GM23338 (cell line): Measurements from ENCODE around the gene ABCA4. TPM values are rescaled to one million over a fixed set of nuclear protein-coding genes. Genes with fewer than 3 reads are reported as not detected.

ENCODE experiments used
- ATAC-seq: fragments of 200-7000 bp; cut with Tn5 transposase; 3 replicates; pipeline ENCODE4 v1.9.1; 2020
- DNase-seq: peaks from one replicate; pipeline ENCODE4 v3.0.0-alpha.2; 2015; ENCODE audit warnings: low spot score
- H2AFZ ChIP-seq: fragments of 200-600 bp; sonication (generic); 2 replicates; pipeline ENCODE4 v1.8.0; 2016; ENCODE audit warnings: antibody characterized with exemption, mild to moderate bottlenecking, moderate library complexity
- H3F3A ChIP-seq: fragments of 200-600 bp; sonication (generic); replicated peaks from 2 replicates; pipeline ENCODE4 v1.8.0; 2017; ENCODE audit warnings: antibody characterized with exemption, mixed run types, low read depth
- H3K27ac ChIP-seq: fragments of 200-600 bp; sonication (generic); 2 replicates; pipeline ENCODE4 v1.6.1; 2016; ENCODE audit warnings: low read depth
- H3K27me3 ChIP-seq: fragments of 200-600 bp; sonication (generic); 2 replicates; pipeline ENCODE4 v1.8.0; 2016; ENCODE audit warnings: mild to moderate bottlenecking, mixed run types, moderate library complexity; ENCODE audit not compliant: insufficient read depth
- H3K36me3 ChIP-seq: fragments of 200-600 bp; sonication (generic); 2 replicates; pipeline ENCODE4 v1.8.0; 2016; ENCODE audit warnings: mild to moderate bottlenecking; ENCODE audit not compliant: insufficient read depth
- H3K4me1 ChIP-seq: fragments of 200-600 bp; sonication (generic); 2 replicates; pipeline ENCODE4 v1.8.0; 2016; ENCODE audit warnings: mild to moderate bottlenecking, moderate library complexity; ENCODE audit not compliant: insufficient read depth
- H3K4me2 ChIP-seq: fragments of 200-600 bp; sonication (generic); 2 replicates; pipeline ENCODE4 v1.7.1; 2017; ENCODE audit warnings: mixed run types
- H3K4me3 ChIP-seq: fragments of 200-600 bp; sonication (generic); 2 replicates; pipeline ENCODE4 v1.6.1; 2016; ENCODE audit warnings: mixed run types
- H3K79me2 ChIP-seq: fragments of 200-600 bp; sonication (generic); replicated peaks from 2 replicates; pipeline ENCODE4 v1.8.0; 2017; ENCODE audit warnings: mild to moderate bottlenecking; ENCODE audit not compliant: insufficient read depth
- H3K9me2 ChIP-seq: fragments of 200-600 bp; sonication (generic); 2 replicates; pipeline ENCODE4 v1.8.0; 2017; ENCODE audit not compliant: insufficient read depth
- H4K20me1 ChIP-seq: fragments of 200-600 bp; sonication (generic); replicated peaks from 2 replicates; pipeline ENCODE4 v1.8.0; 2017; ENCODE audit warnings: mild to moderate bottlenecking; ENCODE audit not compliant: insufficient read depth
- H3K27ac Mint-ChIP-seq: 2 replicates; pipeline ENCODE4 v1.8.0; 2020; ENCODE audit warnings: inconsistent platforms, mild to moderate bottlenecking, moderate library complexity, mixed read lengths
- H3K27me3 Mint-ChIP-seq: 3 replicates; pipeline ENCODE4 v1.8.0; 2022; ENCODE audit warnings: low read depth, mild to moderate bottlenecking, moderate library complexity, mixed read lengths, inconsistent platforms; ENCODE audit not compliant: insufficient read depth, poor library complexity
- H3K36me3 Mint-ChIP-seq: 3 replicates; pipeline ENCODE4 v1.8.0; 2021; ENCODE audit warnings: low read depth, mild to moderate bottlenecking, inconsistent platforms, moderate library complexity, mixed read lengths
- H3K4me1 Mint-ChIP-seq: 3 replicates; pipeline ENCODE4 v1.8.0; 2020; ENCODE audit warnings: mild to moderate bottlenecking, inconsistent platforms, mixed read lengths
- H3K4me3 Mint-ChIP-seq: 3 replicates; pipeline ENCODE4 v1.8.0; 2021; ENCODE audit warnings: moderate library complexity, mild to moderate bottlenecking, inconsistent platforms, mixed read lengths
- H3K9me3 Mint-ChIP-seq: 3 replicates; pipeline ENCODE4 v1.8.0; 2020; ENCODE audit warnings: moderate library complexity, mild to moderate bottlenecking, inconsistent platforms, mixed read lengths
- CREB1 ChIP-seq: fragments of 250-450 bp; sonication (Bioruptor Pico); IDR thresholded peaks from 2 replicates; pipeline ENCODE4 v1.5.0; 2020; ENCODE audit warnings: low read depth, mild to moderate bottlenecking, moderate library complexity
- EZH2phosphoT487 ChIP-seq: fragments of 200-600 bp; sonication (generic); IDR thresholded peaks from one replicate; pipeline ENCODE4 v1.8.1; 2018; ENCODE audit warnings: antibody characterized with exemption; ENCODE audit not compliant: unreplicated experiment
- JUNB ChIP-seq: IDR thresholded peaks from one replicate; pipeline ENCODE4 v1.6.1; 2016; ENCODE audit warnings: antibody characterized with exemption; ENCODE audit not compliant: unreplicated experiment
- ZNF114 ChIP-seq: fragments of 250-450 bp; sonication (Bioruptor Pico); IDR thresholded peaks from 2 replicates; pipeline ENCODE4 v1.5.0; 2020; ENCODE audit warnings: mild to moderate bottlenecking, moderate library complexity
- polyA plus RNA-seq: library from polyadenylated mRNA; unstranded; fragments of >200 nt; fragmentation: Nextera tagmentation; extraction: Ambion mirVana; gene quantifications from 2 replicates; pipeline ENCODE4 v1.2.1, GENCODE V29; 2016
- total RNA-seq: library from RNA; depleted of rRNA; stranded (reverse); fragments of >200 nt; shearing (Covaris generic); gene quantifications from 2 replicates; pipeline ENCODE4 v1.2.3, GENCODE V29; 2014
- TF ChIP-seq, protein P1 (sequence below): IDR thresholded peaks from one replicate; pipeline ENCODE4 v1.6.1; 2018; ENCODE audit warnings: antibody characterized with exemption; ENCODE audit not compliant: unreplicated experiment
- TF ChIP-seq, protein P2 (sequence below): IDR thresholded peaks from 2 replicates; pipeline ENCODE4 v1.6.1; 2016; ENCODE audit warnings: antibody characterized with exemption
- TF ChIP-seq, protein P3 (sequence below): fragments of 250-450 bp; sonication (Bioruptor Pico); IDR thresholded peaks from 2 replicates; pipeline ENCODE4 v1.5.0; 2020; ENCODE audit warnings: mild to moderate bottlenecking, moderate library complexity

ABCA4 gene
- total and polyA plus RNA-seq, 2 experiments from 2014 or later = not detected

DNA sequence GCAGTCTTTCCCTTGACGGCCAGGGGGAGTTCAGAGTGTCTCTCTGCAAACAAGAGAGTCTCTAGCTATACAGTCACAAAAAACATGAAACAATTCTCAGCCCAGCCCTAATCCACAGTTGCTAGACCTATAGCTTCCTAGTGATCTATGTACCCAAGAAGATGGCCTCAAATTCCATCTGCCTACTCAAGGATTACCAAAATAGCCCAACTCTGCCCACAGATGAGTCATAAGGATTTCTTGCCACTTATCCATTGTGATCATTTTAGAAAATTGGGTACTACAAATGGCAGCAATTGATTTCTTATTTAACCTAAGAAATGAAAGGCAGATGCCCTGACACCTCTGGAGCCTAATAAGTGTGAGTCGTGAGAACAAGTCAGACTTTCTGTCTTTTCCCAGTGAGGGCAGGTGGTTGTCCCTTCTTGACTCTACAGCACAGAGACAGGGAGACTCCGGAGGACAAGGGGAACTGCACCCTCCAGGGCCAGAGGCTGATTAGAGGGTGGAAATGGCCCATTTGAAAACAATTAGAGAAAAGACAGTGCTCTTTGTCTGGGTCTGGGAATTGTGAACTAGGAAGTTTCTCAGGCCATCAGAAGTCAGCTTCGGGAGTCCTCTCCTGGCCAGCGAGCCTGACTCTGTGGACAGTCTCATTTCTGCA lies 65.4 kb downstream of the ABCA4 start:
- Histone ChIP-seq H3K27me3 (no peaks in the 10 kb centered on the region), H2AFZ (no peak overlapping the region), H3F3A (no peaks in the 10 kb centered on the region), H3K79me2 (no peaks in the 10 kb centered on the region), H3K9me2 (no peaks in the 10 kb centered on the region), H3K4me2 (no peak overlapping the region), H3K36me3 (no peaks in the 10 kb centered on the region), H3K4me3 (no peak overlapping the region), H3K27ac (no peak overlapping the region), H3K4me1 (peaks cover 14% of the 10 kb centered on the region; the same call in 1 of the 2 replicates), H4K20me1 (no peaks in the 10 kb centered on the region)
- Mint-ChIP-seq H3K9me3 (no peaks in the 10 kb centered on the region), H3K4me3 (no peak overlapping the region), H3K27ac (no peak overlapping the region), H3K27me3 (peaks cover 14% of the 10 kb centered on the region), H3K4me1 (peaks cover 19% of the 10 kb centered on the region), H3K36me3 (no peaks in the 10 kb centered on the region)
- TF ChIP-seq, protein P1, sequence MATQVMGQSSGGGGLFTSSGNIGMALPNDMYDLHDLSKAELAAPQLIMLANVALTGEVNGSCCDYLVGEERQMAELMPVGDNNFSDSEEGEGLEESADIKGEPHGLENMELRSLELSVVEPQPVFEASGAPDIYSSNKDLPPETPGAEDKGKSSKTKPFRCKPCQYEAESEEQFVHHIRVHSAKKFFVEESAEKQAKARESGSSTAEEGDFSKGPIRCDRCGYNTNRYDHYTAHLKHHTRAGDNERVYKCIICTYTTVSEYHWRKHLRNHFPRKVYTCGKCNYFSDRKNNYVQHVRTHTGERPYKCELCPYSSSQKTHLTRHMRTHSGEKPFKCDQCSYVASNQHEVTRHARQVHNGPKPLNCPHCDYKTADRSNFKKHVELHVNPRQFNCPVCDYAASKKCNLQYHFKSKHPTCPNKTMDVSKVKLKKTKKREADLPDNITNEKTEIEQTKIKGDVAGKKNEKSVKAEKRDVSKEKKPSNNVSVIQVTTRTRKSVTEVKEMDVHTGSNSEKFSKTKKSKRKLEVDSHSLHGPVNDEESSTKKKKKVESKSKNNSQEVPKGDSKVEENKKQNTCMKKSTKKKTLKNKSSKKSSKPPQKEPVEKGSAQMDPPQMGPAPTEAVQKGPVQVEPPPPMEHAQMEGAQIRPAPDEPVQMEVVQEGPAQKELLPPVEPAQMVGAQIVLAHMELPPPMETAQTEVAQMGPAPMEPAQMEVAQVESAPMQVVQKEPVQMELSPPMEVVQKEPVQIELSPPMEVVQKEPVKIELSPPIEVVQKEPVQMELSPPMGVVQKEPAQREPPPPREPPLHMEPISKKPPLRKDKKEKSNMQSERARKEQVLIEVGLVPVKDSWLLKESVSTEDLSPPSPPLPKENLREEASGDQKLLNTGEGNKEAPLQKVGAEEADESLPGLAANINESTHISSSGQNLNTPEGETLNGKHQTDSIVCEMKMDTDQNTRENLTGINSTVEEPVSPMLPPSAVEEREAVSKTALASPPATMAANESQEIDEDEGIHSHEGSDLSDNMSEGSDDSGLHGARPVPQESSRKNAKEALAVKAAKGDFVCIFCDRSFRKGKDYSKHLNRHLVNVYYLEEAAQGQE = no peak
- ATAC-seq (no peak), DNase-seq (no peak)

DNA sequence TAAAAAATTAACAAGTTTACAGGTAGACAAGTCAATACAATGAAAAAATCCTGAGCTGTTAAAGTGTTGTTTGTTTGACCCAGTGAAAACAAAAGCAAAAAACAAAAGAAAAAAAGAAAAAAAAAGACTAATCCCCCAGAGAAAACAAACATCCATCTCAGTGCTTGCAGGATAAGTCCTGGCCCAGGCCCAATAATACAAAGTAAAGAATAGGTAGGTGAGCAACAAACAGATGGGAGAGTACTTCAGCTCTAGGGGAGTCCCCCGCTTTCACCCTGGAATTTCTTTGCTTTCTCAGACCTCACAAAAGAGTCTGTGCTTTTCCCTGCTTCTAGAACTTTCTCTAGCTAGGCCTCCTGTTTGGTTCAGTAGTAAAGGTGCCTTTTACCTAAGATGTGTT lies 70.3 kb downstream of the ABCA4 start:
- Mint-ChIP-seq H3K4me3 (no peak overlapping the region), H3K27me3 (peaks cover 12% of the 10 kb centered on the region), H3K27ac (no peak overlapping the region), H3K36me3 (no peaks in the 10 kb centered on the region), H3K4me1 (peaks cover 30% of the 10 kb centered on the region), H3K9me3 (no peaks in the 10 kb centered on the region)
- Histone ChIP-seq H2AFZ (peak overlapping the region; percentile 60; the same call in 1 of the 2 replicates), H3K27ac (no peak overlapping the region), H3K27me3 (no peaks in the 10 kb centered on the region), H3K79me2 (no peaks in the 10 kb centered on the region), H4K20me1 (no peaks in the 10 kb centered on the region), H3K4me3 (no peak overlapping the region), H3K4me1 (peaks cover 36% of the 10 kb centered on the region), H3K36me3 (no peaks in the 10 kb centered on the region), H3K9me2 (peaks cover 2% of the 10 kb centered on the region; the same call in 1 of the 2 replicates), H3F3A (no peaks in the 10 kb centered on the region), H3K4me2 (peak overlapping the region; percentile 16; the same call in 1 of the 2 replicates)
- peak; percentile 31 for ATAC-seq
- no peak for DNase-seq
- TF ChIP-seq JUNB (no peak), CREB1 (CRISPR knock-in tag) (no peak), ZNF114 (CRISPR knock-in tag) (no peak), EZH2phosphoT487 (no peak)
- TF ChIP-seq, protein P2, sequence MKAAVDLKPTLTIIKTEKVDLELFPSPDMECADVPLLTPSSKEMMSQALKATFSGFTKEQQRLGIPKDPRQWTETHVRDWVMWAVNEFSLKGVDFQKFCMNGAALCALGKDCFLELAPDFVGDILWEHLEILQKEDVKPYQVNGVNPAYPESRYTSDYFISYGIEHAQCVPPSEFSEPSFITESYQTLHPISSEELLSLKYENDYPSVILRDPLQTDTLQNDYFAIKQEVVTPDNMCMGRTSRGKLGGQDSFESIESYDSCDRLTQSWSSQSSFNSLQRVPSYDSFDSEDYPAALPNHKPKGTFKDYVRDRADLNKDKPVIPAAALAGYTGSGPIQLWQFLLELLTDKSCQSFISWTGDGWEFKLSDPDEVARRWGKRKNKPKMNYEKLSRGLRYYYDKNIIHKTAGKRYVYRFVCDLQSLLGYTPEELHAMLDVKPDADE = no peak
- TF ChIP-seq, protein P3, sequence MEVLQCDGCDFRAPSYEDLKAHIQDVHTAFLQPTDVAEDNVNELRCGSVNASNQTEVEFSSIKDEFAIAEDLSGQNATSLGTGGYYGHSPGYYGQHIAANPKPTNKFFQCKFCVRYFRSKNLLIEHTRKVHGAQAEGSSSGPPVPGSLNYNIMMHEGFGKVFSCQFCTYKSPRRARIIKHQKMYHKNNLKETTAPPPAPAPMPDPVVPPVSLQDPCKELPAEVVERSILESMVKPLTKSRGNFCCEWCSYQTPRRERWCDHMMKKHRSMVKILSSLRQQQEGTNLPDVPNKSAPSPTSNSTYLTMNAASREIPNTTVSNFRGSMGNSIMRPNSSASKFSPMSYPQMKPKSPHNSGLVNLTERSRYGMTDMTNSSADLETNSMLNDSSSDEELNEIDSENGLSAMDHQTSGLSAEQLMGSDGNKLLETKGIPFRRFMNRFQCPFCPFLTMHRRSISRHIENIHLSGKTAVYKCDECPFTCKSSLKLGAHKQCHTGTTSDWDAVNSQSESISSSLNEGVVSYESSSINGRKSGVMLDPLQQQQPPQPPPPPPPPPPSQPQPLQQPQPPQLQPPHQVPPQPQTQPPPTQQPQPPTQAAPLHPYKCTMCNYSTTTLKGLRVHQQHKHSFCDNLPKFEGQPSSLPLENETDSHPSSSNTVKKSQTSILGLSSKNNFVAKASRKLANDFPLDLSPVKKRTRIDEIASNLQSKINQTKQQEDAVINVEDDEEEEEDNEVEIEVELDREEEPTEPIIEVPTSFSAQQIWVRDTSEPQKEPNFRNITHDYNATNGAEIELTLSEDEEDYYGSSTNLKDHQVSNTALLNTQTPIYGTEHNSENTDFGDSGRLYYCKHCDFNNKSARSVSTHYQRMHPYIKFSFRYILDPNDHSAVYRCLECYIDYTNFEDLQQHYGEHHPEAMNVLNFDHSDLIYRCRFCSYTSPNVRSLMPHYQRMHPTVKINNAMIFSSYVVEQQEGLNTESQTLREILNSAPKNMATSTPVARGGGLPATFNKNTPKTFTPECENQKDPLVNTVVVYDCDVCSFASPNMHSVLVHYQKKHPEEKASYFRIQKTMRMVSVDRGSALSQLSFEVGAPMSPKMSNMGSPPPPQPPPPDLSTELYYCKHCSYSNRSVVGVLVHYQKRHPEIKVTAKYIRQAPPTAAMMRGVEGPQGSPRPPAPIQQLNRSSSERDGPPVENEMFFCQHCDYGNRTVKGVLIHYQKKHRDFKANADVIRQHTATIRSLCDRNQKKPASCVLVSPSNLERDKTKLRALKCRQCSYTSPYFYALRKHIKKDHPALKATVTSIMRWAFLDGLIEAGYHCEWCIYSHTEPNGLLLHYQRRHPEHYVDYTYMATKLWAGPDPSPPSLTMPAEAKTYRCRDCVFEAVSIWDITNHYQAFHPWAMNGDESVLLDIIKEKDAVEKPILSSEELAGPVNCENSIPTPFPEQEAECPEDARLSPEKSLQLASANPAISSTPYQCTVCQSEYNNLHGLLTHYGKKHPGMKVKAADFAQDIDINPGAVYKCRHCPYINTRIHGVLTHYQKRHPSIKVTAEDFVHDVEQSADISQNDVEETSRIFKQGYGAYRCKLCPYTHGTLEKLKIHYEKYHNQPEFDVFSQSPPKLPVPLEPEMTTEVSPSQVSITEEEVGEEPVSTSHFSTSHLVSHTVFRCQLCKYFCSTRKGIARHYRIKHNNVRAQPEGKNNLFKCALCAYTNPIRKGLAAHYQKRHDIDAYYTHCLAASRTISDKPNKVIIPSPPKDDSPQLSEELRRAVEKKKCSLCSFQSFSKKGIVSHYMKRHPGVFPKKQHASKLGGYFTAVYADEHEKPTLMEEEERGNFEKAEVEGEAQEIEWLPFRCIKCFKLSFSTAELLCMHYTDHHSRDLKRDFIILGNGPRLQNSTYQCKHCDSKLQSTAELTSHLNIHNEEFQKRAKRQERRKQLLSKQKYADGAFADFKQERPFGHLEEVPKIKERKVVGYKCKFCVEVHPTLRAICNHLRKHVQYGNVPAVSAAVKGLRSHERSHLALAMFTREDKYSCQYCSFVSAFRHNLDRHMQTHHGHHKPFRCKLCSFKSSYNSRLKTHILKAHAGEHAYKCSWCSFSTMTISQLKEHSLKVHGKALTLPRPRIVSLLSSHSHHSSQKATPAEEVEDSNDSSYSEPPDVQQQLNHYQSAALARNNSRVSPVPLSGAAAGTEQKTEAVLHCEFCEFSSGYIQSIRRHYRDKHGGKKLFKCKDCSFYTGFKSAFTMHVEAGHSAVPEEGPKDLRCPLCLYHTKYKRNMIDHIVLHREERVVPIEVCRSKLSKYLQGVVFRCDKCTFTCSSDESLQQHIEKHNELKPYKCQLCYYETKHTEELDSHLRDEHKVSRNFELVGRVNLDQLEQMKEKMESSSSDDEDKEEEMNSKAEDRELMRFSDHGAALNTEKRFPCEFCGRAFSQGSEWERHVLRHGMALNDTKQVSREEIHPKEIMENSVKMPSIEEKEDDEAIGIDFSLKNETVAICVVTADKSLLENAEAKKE (CRISPR knock-in tag) = no peak
